Measurements from ENCODE around the gene TES. TPM values are rescaled to one million over a fixed set of nuclear protein-coding genes. Genes with fewer than 3 reads are reported as not detected.
A peak's percentile ranks its signal among the peaks of the same experiment; 100 is the strongest.
"Not testable (repeated sequence)": the region's sequence is repeated elsewhere in the genome, so short reads cannot be mapped to it uniquely, and the experiment has no call there.

TES gene
- total RNA-seq, 2 donors from 2014 or later: 107 to 108 TPM

GRCh38 chr7:116242759-116243158, 32.4 kb downstream of the TES start:
- H3K36me3 Mint-ChIP-seq (ENCODE audit: low read depth): peaks cover 16% of the 10 kb centered on the region

GRCh38 chr7:116244803-116245202, 34.5 kb downstream of the TES start:
- not testable (repeated sequence) for H3K4me3 Mint-ChIP-seq; H3K27ac Mint-ChIP-seq; DNase-seq; H3K9me3 ChIP-seq (ENCODE audit: control insufficient read depth, low read length, poor library complexity, severe bottlenecking); H3K27me3 Mint-ChIP-seq; ATAC-seq
- Mint-ChIP-seq H3K4me1 (peaks cover 33% of the 10 kb centered on the region), H3K36me3 (ENCODE audit: low read depth) (peaks cover 15% of the 10 kb centered on the region)

More at GRCh38 chr7:116242759-116243158, 32.4 kb downstream of the TES start:
- Mint-ChIP-seq H3K4me3 (no peak overlapping the region), H3K4me1 (peaks cover 35% of the 10 kb centered on the region), H3K27me3 (no peaks in the 10 kb centered on the region), H3K27ac (peak overlapping the region; percentile 24)
- ATAC-seq: no peak
- no peaks in the 10 kb centered on the region for H3K9me3 ChIP-seq (ENCODE audit: control insufficient read depth, low read length, poor library complexity, severe bottlenecking)
- DNase-seq: no peak

DNA sequence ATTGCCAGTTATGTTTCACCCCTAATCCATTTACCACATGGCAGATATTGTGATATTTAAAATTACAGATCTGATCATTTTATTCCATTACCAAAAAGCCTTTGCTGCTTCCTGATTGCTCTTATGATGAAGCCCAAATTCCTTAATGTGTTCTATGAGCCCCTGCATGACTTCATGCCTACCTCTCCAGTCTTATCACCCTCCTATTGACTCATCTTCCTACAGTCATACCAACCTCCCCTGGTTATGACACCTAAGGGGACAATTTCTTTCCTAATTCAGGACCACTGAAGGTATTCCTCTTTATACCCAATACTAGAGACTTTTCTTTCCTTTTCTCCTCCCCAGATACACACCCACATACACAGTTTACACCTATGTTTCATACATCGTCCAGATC, 36.0 kb downstream of the TES start:
- H3K27ac Mint-ChIP-seq: peak overlapping the region; percentile 46
- no peaks in the 10 kb centered on the region for H3K9me3 ChIP-seq (ENCODE audit: control insufficient read depth, low read length, poor library complexity, severe bottlenecking)

DNA sequence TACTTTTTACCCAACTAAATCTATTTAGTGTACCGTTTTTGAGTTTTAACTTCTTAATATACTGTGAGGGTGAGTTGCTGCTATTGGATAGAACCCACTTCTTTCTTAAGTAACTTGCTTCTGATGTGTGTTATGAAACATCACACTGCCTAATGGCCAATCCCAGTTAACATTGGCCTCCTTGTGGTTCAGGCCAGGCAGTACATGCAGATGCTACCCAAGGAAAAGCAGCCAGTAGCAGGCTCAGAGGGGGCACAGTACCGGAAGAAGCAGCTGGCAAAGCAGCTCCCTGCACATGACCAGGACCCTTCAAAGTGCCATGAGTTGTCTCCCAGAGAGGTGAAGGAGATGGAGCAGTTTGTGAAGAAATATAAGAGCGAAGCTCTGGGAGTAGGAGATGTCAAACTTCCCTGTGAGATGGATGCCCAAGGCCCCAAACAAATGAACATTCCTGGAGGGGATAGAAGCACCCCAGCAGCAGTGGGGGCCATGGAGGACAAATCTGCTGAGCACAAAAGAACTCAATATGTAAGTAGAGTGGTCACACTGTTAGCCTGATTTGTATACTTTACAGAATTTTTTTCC, 39.7 kb downstream of the TES start:
- Mint-ChIP-seq H3K4me1 (peaks cover 31% of the 10 kb centered on the region), H3K4me3 (peak overlapping the region; percentile 57), H3K36me3 (ENCODE audit: low read depth) (peaks cover 20% of the 10 kb centered on the region), H3K27ac (peak overlapping the region; percentile 91), H3K27me3 (no peaks in the 10 kb centered on the region)
- DNase-seq: no peak
- no peak for ATAC-seq
- no peaks in the 10 kb centered on the region for H3K9me3 ChIP-seq (ENCODE audit: control insufficient read depth, low read length, poor library complexity, severe bottlenecking)

More for the DNA sequence above, 36.0 kb downstream of the TES start:
- H3K4me3 Mint-ChIP-seq: no peak overlapping the region
- no peak for ATAC-seq
- no peak for DNase-seq
- peaks cover 29% of the 10 kb centered on the region for H3K4me1 Mint-ChIP-seq
- H3K36me3 Mint-ChIP-seq (ENCODE audit: low read depth): peaks cover 17% of the 10 kb centered on the region
- H3K27me3 Mint-ChIP-seq: no peaks in the 10 kb centered on the region

DNA sequence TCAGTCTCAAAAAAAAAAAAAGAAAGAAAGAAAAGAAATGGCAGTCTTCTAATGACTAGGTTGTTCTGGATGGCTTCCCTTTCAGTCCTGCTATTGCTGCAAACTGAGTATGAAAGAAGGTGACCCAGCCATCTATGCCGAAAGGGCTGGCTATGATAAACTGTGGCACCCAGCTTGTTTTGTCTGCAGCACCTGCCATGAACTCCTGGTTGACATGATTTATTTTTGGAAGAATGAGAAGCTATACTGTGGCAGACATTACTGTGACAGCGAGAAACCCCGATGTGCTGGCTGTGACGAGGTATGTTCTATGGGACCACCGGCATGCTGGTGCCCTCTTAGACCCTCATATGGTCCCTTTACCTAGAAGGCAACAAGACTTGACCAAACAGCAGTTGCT, 41.3 kb downstream of the TES start:
- H3K4me3 Mint-ChIP-seq: no peak overlapping the region
- no peaks in the 10 kb centered on the region for H3K9me3 ChIP-seq (ENCODE audit: control insufficient read depth, low read length, poor library complexity, severe bottlenecking)
- no peaks in the 10 kb centered on the region for H3K27me3 Mint-ChIP-seq
- H3K36me3 Mint-ChIP-seq (ENCODE audit: low read depth): peaks cover 11% of the 10 kb centered on the region
- H3K27ac Mint-ChIP-seq: peak overlapping the region; percentile 91
- no peak for ATAC-seq
- peaks cover 18% of the 10 kb centered on the region for H3K4me1 Mint-ChIP-seq
- no peak for DNase-seq

- H3K36me3 Mint-ChIP-seq (ENCODE audit: low read depth): peaks cover 9% of the 10 kb centered on the region
- peaks cover 15% of the 10 kb centered on the region for H3K4me1 Mint-ChIP-seq
- no peaks in the 10 kb centered on the region for H3K27me3 Mint-ChIP-seq
- H3K9me3 ChIP-seq (ENCODE audit: control insufficient read depth, low read length, poor library complexity, severe bottlenecking): no peaks in the 10 kb centered on the region
- no peak for ATAC-seq
- peak overlapping the region; percentile 57 for H3K27ac Mint-ChIP-seq
- no peak overlapping the region for H3K4me3 Mint-ChIP-seq
- DNase-seq: no peak
These were observed 41.9 kb downstream of the TES start for GRCh38 chr7:116252249-116252648.

DNA sequence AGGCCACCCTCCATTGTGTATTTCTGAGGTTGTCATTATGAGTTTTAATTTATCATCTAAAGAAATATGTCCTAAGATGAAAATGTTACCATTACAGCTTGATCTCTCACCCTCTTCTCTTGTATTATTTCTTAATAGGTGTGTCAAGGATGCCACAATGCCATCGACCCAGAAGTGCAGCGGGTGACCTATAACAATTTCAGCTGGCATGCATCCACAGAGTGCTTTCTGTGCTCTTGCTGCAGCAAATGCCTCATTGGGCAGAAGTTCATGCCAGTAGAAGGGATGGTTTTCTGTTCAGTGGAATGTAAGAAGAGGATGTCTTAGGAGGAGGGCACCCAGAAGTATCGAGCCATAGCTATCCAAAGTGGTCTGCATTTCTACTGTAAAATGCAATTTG, 46.8 kb downstream of the TES start:
- ATAC-seq: no peak
- no peak overlapping the region for H3K27ac Mint-ChIP-seq
- H3K36me3 Mint-ChIP-seq (ENCODE audit: low read depth): peaks cover 7% of the 10 kb centered on the region
- H3K27me3 Mint-ChIP-seq: no peaks in the 10 kb centered on the region
- DNase-seq: no peak
- peaks cover 11% of the 10 kb centered on the region for H3K4me1 Mint-ChIP-seq
- H3K4me3 Mint-ChIP-seq: no peak overlapping the region
- H3K9me3 ChIP-seq (ENCODE audit: control insufficient read depth, low read length, poor library complexity, severe bottlenecking): no peaks in the 10 kb centered on the region

DNA sequence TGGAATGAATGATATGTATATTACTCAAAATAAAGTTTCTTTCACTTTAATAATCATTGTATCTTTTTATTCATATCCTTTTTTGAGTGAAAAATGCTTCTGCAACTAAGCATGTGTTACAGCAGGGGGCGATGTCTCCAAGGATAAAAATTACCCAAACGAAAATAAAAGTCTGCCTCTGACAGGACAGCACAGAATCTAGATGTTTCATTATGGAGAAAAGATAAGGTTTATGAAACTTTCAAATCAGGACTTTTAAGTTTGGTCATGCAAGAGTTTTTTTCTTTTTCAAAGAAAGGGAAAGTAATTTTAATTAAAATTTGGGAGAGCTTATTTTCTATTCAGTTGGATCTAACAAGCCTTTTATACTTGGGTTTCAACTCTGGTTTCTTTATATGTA, 48.4 kb downstream of the TES start:
- DNase-seq (no peak), ATAC-seq (peak; percentile 73)
- Mint-ChIP-seq H3K27ac (peak overlapping the region; percentile 51), H3K4me1 (peaks cover 6% of the 10 kb centered on the region), H3K4me3 (no peak overlapping the region), H3K36me3 (ENCODE audit: low read depth) (peaks cover 2% of the 10 kb centered on the region), H3K27me3 (no peaks in the 10 kb centered on the region)
- no peaks in the 10 kb centered on the region for H3K9me3 ChIP-seq (ENCODE audit: control insufficient read depth, low read length, poor library complexity, severe bottlenecking)

DNA sequence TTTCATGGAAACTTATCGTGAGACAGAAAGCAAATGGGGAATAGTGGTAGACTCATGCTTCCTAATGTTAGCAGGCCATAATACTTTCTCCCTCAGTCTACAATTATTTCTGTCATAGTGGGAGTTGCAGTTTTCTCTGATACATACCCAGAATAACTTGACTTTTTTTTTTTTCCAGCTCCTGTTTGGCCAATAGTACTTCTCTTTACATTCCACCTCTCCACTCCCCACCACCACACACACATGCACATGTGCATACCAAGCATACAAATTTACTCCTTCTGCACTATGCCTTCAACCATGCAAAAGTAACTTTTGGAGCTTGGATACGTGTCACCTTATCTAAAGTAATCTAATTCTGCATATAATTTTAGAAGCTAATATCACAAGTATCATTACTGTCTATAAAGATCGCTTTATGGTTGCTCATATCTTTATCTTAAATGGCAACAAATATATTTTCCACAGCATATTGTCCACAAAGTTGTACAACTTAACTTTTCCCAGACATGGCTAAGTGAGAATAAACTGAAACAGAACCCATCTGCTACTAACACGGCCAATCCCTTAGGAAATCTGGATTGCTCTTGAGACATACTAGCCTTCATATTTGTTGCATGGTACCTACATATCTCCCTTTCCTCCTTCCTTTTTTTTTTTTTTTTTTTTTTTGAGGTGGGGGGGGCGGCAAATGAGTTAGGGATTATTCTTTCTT, 49.0 kb downstream of the TES start:
- H3K9me3 ChIP-seq (ENCODE audit: control insufficient read depth, low read length, poor library complexity, severe bottlenecking): no peaks in the 10 kb centered on the region
- Mint-ChIP-seq H3K36me3 (ENCODE audit: low read depth) (peaks cover 1% of the 10 kb centered on the region), H3K27me3 (peaks cover 2% of the 10 kb centered on the region), H3K4me1 (peaks cover 6% of the 10 kb centered on the region), H3K27ac (no peak overlapping the region), H3K4me3 (no peak overlapping the region)
- DNase-seq (no peak), ATAC-seq (no peak)

- H3K27ac Mint-ChIP-seq: no peak overlapping the region
- ATAC-seq (no peak), DNase-seq (no peak)
- H3K4me3 Mint-ChIP-seq: no peak overlapping the region
- H3K27me3 Mint-ChIP-seq: peaks cover 5% of the 10 kb centered on the region
- H3K36me3 Mint-ChIP-seq (ENCODE audit: low read depth): peaks cover 2% of the 10 kb centered on the region
- H3K9me3 ChIP-seq (ENCODE audit: control insufficient read depth, low read length, poor library complexity, severe bottlenecking): no peaks in the 10 kb centered on the region
- peaks cover 7% of the 10 kb centered on the region for H3K4me1 Mint-ChIP-seq
These were observed 49.6 kb downstream of the TES start for GRCh38 chr7:116259871-116260440.

DNA sequence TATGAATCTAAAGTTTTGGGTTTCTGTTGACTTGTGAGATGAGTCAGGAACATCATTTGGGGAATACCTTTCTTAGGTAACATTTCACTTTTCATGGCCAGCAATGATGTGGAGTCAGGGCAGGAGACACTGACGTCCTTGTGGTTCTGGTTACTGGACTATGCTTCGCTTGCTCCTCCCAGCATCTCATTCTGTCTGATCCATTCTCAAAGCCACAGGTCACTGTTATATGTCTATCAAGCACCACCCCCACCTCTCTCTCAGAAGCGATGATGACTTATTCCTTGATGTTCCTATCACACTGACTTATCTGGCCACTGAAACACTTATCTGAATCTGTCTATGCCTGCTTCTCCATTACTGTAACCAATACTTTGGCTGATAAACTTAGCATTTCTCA, 51.6 kb downstream of the TES start:
- Mint-ChIP-seq H3K27me3 (peaks cover 16% of the 10 kb centered on the region), H3K27ac (peak overlapping the region; percentile 14), H3K4me3 (no peak overlapping the region), H3K36me3 (ENCODE audit: low read depth) (peaks cover 5% of the 10 kb centered on the region), H3K4me1 (peaks cover 10% of the 10 kb centered on the region)
- DNase-seq (no peak), ATAC-seq (no peak)
- no peaks in the 10 kb centered on the region for H3K9me3 ChIP-seq (ENCODE audit: control insufficient read depth, low read length, poor library complexity, severe bottlenecking)

- Mint-ChIP-seq H3K4me3 (no peak overlapping the region), H3K4me1 (peaks cover 7% of the 10 kb centered on the region), H3K27me3 (peaks cover 32% of the 10 kb centered on the region), H3K36me3 (ENCODE audit: low read depth) (peaks cover 5% of the 10 kb centered on the region), H3K27ac (no peak overlapping the region)
- H3K9me3 ChIP-seq (ENCODE audit: control insufficient read depth, low read length, poor library complexity, severe bottlenecking): no peaks in the 10 kb centered on the region
- ATAC-seq (no peak), DNase-seq (no peak)
These were observed 55.5 kb downstream of the TES start for GRCh38 chr7:116265881-116266280.

DNA sequence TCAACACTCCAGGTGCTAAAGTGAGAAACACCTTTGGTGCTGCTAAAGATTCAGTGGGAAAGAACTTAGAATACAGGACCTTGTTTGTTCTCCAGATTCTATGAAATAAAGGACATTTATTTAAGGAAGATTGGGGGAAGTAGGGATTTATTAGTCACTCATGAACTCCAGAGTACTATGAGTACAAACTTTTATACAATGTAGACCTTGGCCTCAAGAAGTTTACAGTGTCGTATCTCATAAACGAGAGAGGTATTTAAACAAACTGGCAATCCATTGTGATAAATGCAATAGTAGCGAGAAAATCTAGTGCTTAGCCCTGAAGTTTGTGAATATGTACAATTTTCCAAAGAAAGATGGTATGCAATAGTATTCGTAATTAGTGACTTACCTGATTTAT, 59.1 kb downstream of the TES start:
- H3K9me3 ChIP-seq (ENCODE audit: control insufficient read depth, low read length, poor library complexity, severe bottlenecking): no peaks in the 10 kb centered on the region
- Mint-ChIP-seq H3K36me3 (ENCODE audit: low read depth) (peaks cover 3% of the 10 kb centered on the region), H3K4me1 (peaks cover 5% of the 10 kb centered on the region), H3K27ac (no peak overlapping the region), H3K27me3 (peaks cover 38% of the 10 kb centered on the region), H3K4me3 (no peak overlapping the region)
- no peak for DNase-seq
- no peak for ATAC-seq
